ENCODE results near the gene PA2G4. TPM values are rescaled to one million over a fixed set of nuclear protein-coding genes. Genes with fewer than 3 reads are reported as not detected.

Gene PA2G4
- polyA plus RNA-seq, 2 of the 4 experiments (the other 2 are of a cell fraction), result 415 to 717 TPM

GRCh38 chr12:56079723-56080555 is 24.4 kb upstream of the PA2G4 start, which contains the start of gene ERBB3:
TSS of gene ERBB3 (plus strand) at chr12:56080165. CDS start at chr12:56080301, 136 bp downstream.
- peak within 1 kb of the TSS; percentile 87 to 96 for H3K27ac ChIP-seq

GRCh38 chr12:56080556-56081138 is 23.7 kb upstream of the PA2G4 start:
- FAIRE-seq (no peak), DNase-seq (ENCODE audit: low read depth in 1 of 2, low spot score in 1 of 2) (peak in 1 of 2 experiments; percentile 50), ATAC-seq (no peak)
- POLR2A ChIA-PET, result interaction anchor here (2.7 to 3.3 kb wide), 2 partner anchors 23 to 37 kb away, joined by 13 to 19 read pairs; partner anchors contain the start of genes PA2G4, RPL41 and ZC3H10
- CTCF ChIA-PET, result interaction anchor here (0.7 to 2.7 kb wide), 9 partner anchors 15 to 342 kb away, joined by 3 to 13 read pairs (median 4); partner anchors contain the start of gene ZC3H10
- Histone ChIP-seq H3K9me3 (no peaks in the 10 kb centered on the region), H3K4me1 (peaks cover 30% of the 10 kb centered on the region), H3K4me2 (peak overlapping the region; percentile 94), H3K27ac (peak overlapping the region; percentile 63 to 96; a peak in 4 of 6 replicates), H3K4me3 (peak overlapping the region; percentile 73)
- 67% methylated on average over 13 of the region's 20 CpGs for WGBS (ENCODE audit: missing lambda C conversion rate)
- TF ChIP-seq POLR2AphosphoS2 (conservative IDR thresholded peaks at IDR 0.05; ENCODE audit: low read length), result no peak
- TF ChIP-seq EP300 (IDR thresholded peaks at IDR 0.05), result no peak
- TF ChIP-seq ESRRA (IDR thresholded peaks at IDR 0.05; ENCODE audit: borderline replicate concordance, low read length), result 0 out of 2 replicates have a peak, but pooled peaks have one; percentile 13

More at GRCh38 chr12:56079723-56080555, 24.4 kb upstream of the PA2G4 start, which contains the start of gene ERBB3:
- peak within 1 kb of the TSS; percentile 94 for H3K4me2 ChIP-seq
- H3K4me3 ChIP-seq, result peak within 1 kb of the TSS; percentile 73
- ChIA-PET POLR2A (interaction anchor here (0.6 to 3.3 kb wide), 6 partner anchors 22 to 38 kb away, joined by 3 to 33 read pairs (median 10); partner anchors contain the start of genes PA2G4, RPL41 and ZC3H10), CTCF (interaction anchor here (0.5 to 2.7 kb wide), 30 partner anchors 10 to 342 kb away, joined by 3 to 20 read pairs (median 6); partner anchors contain the start of genes PA2G4 and ZC3H10)
- ATAC-seq, result peak; percentile 80 to 81
- TF ChIP-seq POLR2A (IDR thresholded peaks at IDR 0.05; ENCODE audit: low read length) (0 out of 2 replicates have a peak, but pooled peaks have one; percentile 12), MYC (IDR thresholded peaks at IDR 0.05; ENCODE audit: borderline replicate concordance, low read length) (no peak), EP300 (IDR thresholded peaks at IDR 0.05) (no peak), HOXA7 (CRISPR knock-in tag; IDR thresholded peaks at IDR 0.05) (no peak), FOSL2 (IDR thresholded peaks at IDR 0.05) (peak; percentile 57), FOSL2 (CRISPR knock-in tag; IDR thresholded peaks at IDR 0.05) (peak; percentile 97), SREBF2 (IDR thresholded peaks at IDR 0.05) (no peak), MAZ (IDR thresholded peaks at IDR 0.05; ENCODE audit: borderline replicate concordance, low read depth, low read length) (0 out of 2 replicates have a peak, but pooled peaks have one; percentile 22), HOXB5 (CRISPR knock-in tag; IDR thresholded peaks at IDR 0.05) (0 out of 2 replicates have a peak, but pooled peaks have one; percentile 53), ZSCAN20 (CRISPR knock-in tag; IDR thresholded peaks at IDR 0.05) (no peak), MAX (IDR thresholded peaks at IDR 0.05) (peak; percentile 87)
- no peaks in the 10 kb centered on the region for H3K9me3 ChIP-seq
- FAIRE-seq, result no peak
- peaks cover 30% of the 10 kb centered on the region for H3K4me1 ChIP-seq
- DNase-seq (ENCODE audit: low read depth in 1 of 2, low spot score in 1 of 2), result peak; percentile 80 to 86
- WGBS (ENCODE audit: missing lambda C conversion rate), result 4% methylated on average over 24 of the region's 59 CpGs

- ATAC-seq (no peak), DNase-seq (ENCODE audit: low read depth in 1 of 2, low spot score in 1 of 2) (peak in 1 of 2 experiments; percentile 30), FAIRE-seq (no peak)
- H3K27ac ChIP-seq, result peak overlapping the region; percentile 62 to 66
- TF ChIP-seq BCL3 (IDR thresholded peaks at IDR 0.05) (no peak), JUN (IDR thresholded peaks at IDR 0.05) (no peak), HOXA7 (CRISPR knock-in tag; IDR thresholded peaks at IDR 0.05) (no peak), MYC (IDR thresholded peaks at IDR 0.05; ENCODE audit: borderline replicate concordance, low read length) (no peak), HDAC2 (IDR thresholded peaks at IDR 0.05) (no peak), TFCP2L1 (CRISPR knock-in tag; IDR thresholded peaks at IDR 0.05) (no peak), CEBPB (IDR thresholded peaks at IDR 0.05) (no peak), REST (IDR thresholded peaks at IDR 0.05) (no peak), POLR2AphosphoS2 (conservative IDR thresholded peaks at IDR 0.05; ENCODE audit: low read length) (no peak), EP300 (IDR thresholded peaks at IDR 0.05) (no peak)
- ChIA-PET CTCF (interaction anchor here (0.5 to 2.7 kb wide), 11 partner anchors 14 to 492 kb away, joined by 3 to 13 read pairs (median 4); partner anchors contain the start of genes PA2G4 and ZC3H10), POLR2A (interaction anchor here (3.3 kb wide), 1 partner anchor 22 kb away, joined by 13 read pairs; the partner anchor contains the start of gene PA2G4)
- peak overlapping the region; percentile 94 for H3K4me2 ChIP-seq
- 0 out of 3 replicates have a peak overlapping the region, but pooled peaks have one; percentile 8 for H3K4me3 ChIP-seq
- 38% methylated on average over 6 of the region's 6 CpGs for WGBS (ENCODE audit: missing lambda C conversion rate)
- peaks cover 30% of the 10 kb centered on the region for H3K4me1 ChIP-seq
- no peaks in the 10 kb centered on the region for H3K9me3 ChIP-seq
Measured at GRCh38 chr12:56081393-56082347, 22.7 kb upstream of the PA2G4 start.
